Measurements from ENCODE around the gene USP6NL. TPM values are rescaled to one million over a fixed set of nuclear protein-coding genes. Genes with fewer than 3 reads are reported as not detected.
A peak's percentile ranks its signal among the peaks of the same experiment; 100 is the strongest.

USP6NL gene
- total and polyA plus RNA-seq, 2 of the 8 experiments (the other 6 are each of a cell fraction or from before 2014, with no cell fraction given), result 10.9 to 28.8 TPM

DNA sequence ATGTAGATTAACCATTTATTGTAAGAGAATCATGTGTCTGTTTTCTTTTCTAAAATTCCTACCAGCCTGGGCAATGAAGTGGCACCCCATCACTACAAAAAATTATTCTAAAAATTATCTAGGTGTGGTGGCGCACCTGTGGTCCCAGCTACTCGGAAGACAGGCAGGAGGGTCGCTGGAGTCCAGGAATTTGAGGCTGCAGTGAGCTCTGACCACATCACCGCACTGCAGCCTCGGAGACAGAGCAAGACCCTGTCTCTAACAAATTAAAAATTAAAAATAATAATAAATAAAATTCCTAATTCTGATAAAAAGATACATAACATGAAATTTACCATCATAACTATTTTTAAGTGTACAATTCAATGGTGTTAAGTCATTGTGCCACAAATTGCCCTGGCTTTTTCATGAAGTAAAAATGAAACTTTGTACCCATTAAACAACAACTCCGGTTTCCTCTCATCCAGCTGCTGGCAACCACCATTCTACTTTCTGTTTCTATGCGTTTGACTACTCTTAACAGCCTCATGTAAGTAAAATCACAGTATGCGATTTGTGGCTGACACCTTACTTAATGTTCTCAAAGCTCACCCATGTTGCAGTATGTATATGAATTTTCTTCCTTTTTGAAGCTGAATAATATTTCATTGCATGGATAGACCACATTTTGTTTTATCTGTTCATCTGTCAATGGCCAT lies 20.6 kb upstream of the USP6NL start:
- POLR2A ChIA-PET (ENCODE audit: partially characterized antibody), result no interaction called here
- H4K8ac ChIP-seq (ENCODE audit: extremely low read depth, insufficient read depth, low read length), result no peak overlapping the region

More for the DNA sequence above, 20.6 kb upstream of the USP6NL start:
- DNase-seq (ENCODE audit: low read depth in 1 of 2, low spot score in 2 of 2), result no peak
- H3K4me3 ChIP-seq (ENCODE audit: extremely low read depth in 1 of 4, insufficient read depth in 2 of 4, low read depth in 3 of 4, low read length in 4 of 4), result no peak overlapping the region
- H3K36me3 ChIP-seq (ENCODE audit: control insufficient read depth in 2 of 4, insufficient read depth in 4 of 4, low read length in 3 of 4), result no peaks in the 10 kb centered on the region
- H2BK20ac ChIP-seq (ENCODE audit: low read length), result no peak overlapping the region
- H3K18ac ChIP-seq (ENCODE audit: extremely low read depth, low read length), result no peak overlapping the region
- no peak overlapping the region for H2AK5ac ChIP-seq (ENCODE audit: low read depth, low read length)
- no peak overlapping the region for H2BK12ac ChIP-seq (ENCODE audit: low read depth, low read length)
- no peak overlapping the region for H2BK5ac ChIP-seq (ENCODE audit: low read depth, low read length)
- H3K4me1 ChIP-seq (replicated peaks in 1 of 4; ENCODE audit: control insufficient read depth in 3 of 4, insufficient read depth in 4 of 4, low read length in 3 of 4), result no peaks in the 10 kb centered on the region
- H4K91ac ChIP-seq (replicated peaks; ENCODE audit: insufficient read length, low read length), result no peak overlapping the region
- no peak overlapping the region for H3K27ac ChIP-seq (ENCODE audit: low read depth, low read length)
- no peaks in the 10 kb centered on the region for H3K23me2 ChIP-seq (ENCODE audit: low read depth, low read length)
- no peaks in the 10 kb centered on the region for H3K27me3 ChIP-seq (replicated peaks in 1 of 4; ENCODE audit: control insufficient read depth in 3 of 4, extremely low read depth in 1 of 4, insufficient read depth in 3 of 4, low read length in 3 of 4)
- WGBS, 2 experiments (ENCODE audit: extremely low coverage in 1 of 2, insufficient coverage in 1 of 2, insufficient read length in 1 of 2, insufficient replicate concordance in 2 of 2, low coverage in 1 of 2, low lambda C conversion rate in 2 of 2, missing lambda C conversion rate in 1 of 2), result 93% methylated on average over 8 of the region's 8 CpGs; no CpG with 5 or more reads in 1 of the 2 experiments
- no peak overlapping the region for H3K23ac ChIP-seq (ENCODE audit: insufficient read length)
- H2BK15ac ChIP-seq (ENCODE audit: low read length), result no peak overlapping the region
- H3K4ac ChIP-seq (replicated peaks; ENCODE audit: insufficient read length, low read depth, low read length), result no peak overlapping the region
- H3K56ac ChIP-seq (replicated peaks; ENCODE audit: insufficient read length, low read depth, low read length), result no peak overlapping the region
- H3K79me1 ChIP-seq (ENCODE audit: low read depth, low read length), result no peaks in the 10 kb centered on the region
- no peak overlapping the region for H3K9ac ChIP-seq (replicated peaks in 1 of 4; ENCODE audit: extremely low read depth in 1 of 4, low read depth in 3 of 4, low read length in 3 of 4)
- H3K79me2 ChIP-seq (ENCODE audit: control insufficient read depth in 1 of 2, insufficient read depth in 2 of 2, low read length in 2 of 2), result no peaks in the 10 kb centered on the region
- H4K20me1 ChIP-seq (replicated peaks in 1 of 2; ENCODE audit: control insufficient read depth in 1 of 2, insufficient read depth in 2 of 2, low read length in 2 of 2), result no peaks in the 10 kb centered on the region
- FAIRE-seq, result peak; percentile 7
- TF ChIP-seq CHD2 (IDR thresholded peaks at IDR 0.05; ENCODE audit: low read length) (no peak), RFX5 (IDR thresholded peaks at IDR 0.05; ENCODE audit: borderline replicate concordance, low read depth, low read length) (no peak), TBP (IDR thresholded peaks at IDR 0.05; ENCODE audit: low read depth, low read length) (no peak), SIX5 (IDR thresholded peaks at IDR 0.05; ENCODE audit: low read depth, low read length) (no peak)
- CTCF ChIA-PET (ENCODE audit: partially characterized antibody), result interaction anchor here (1.0 to 1.3 kb wide), 4 partner anchors 16 to 355 kb away, joined by 3 read pairs; no protein-coding TSS in a partner anchor
- no peak overlapping the region for H4K5ac ChIP-seq (ENCODE audit: insufficient read length, low read depth, low read length)
- H3K9me3 ChIP-seq (ENCODE audit: insufficient read depth in 2 of 2, low read depth in 1 of 2, low read length in 1 of 2), result no peaks in the 10 kb centered on the region
- H3K4me2 ChIP-seq (ENCODE audit: insufficient read depth in 1 of 2, low read depth in 2 of 2, low read length in 2 of 2), result no peak overlapping the region
- H2AFZ ChIP-seq (ENCODE audit: low read length), result no peak overlapping the region
- H3K14ac ChIP-seq (ENCODE audit: insufficient read length), result no peak overlapping the region
- no peak overlapping the region for H2BK120ac ChIP-seq (replicated peaks; ENCODE audit: low read depth, low read length)
